Esophagus muscularis mucosa (tissue), 4 donors: ENCODE measurements around the gene CEBPE.

Experiments
- EP300 ChIP-seq: sonication (generic); formaldehyde crosslinking; IDR thresholded peaks from one replicate; pipeline ENCODE4 v1.6.1; 2017; ENCODE audit warnings: antibody characterized with exemption
- POLR2A ChIP-seq: fragments of 450-650 bp; IDR thresholded peaks from one replicate; pipeline ENCODE4 v1.6.1; 2017; ENCODE audit warnings: antibody characterized with exemption, moderate library complexity, mild to moderate bottlenecking, low read depth
- POLR2AphosphoS5 ChIP-seq, 2 donors: sonication (generic); formaldehyde crosslinking; IDR thresholded peaks; one replicate each; pipeline ENCODE4 v1.6.1; 2017; ENCODE audit warnings: antibody characterized with exemption in 2 of 2
- TF ChIP-seq, protein P1 (sequence below), 3 experiments: fragments of 200-600 bp in 2 of 3; fragments of 450-650 bp in 1 of 3; sonication (generic) in 2 of 3; IDR thresholded peaks; one replicate each; pipeline ENCODE4 v1.5.1; 2017 to 2019; ENCODE audit warnings: antibody characterized with exemption in 3 of 3, mild to moderate bottlenecking in 2 of 3, moderate library complexity in 1 of 3

DNA sequence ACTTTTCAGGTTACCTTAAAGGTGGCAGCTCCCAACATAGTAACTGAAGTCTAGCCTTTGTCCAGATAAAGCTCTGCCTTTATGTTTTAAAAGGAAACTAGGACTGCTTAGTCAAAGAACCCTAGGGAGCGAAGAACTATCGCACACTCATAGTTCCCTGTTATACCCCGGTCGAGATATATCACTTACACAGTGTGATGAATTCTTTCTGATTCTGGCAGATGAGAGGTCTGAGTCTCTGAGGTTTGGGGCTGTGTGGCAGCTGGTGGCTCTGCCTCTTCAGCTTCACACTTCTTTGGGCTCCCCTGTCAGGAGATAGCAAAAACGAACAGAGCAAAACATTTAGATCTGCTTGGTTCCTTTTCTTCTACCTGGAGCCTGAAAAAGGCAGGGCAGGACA, 41.1 kb downstream of the CEBPE start:
- TF ChIP-seq POLR2AphosphoS5 (IDR thresholded peaks at IDR 0.05) (no peak), EP300 (no peak), POLR2A (no peak)
- TF ChIP-seq, protein P1, sequence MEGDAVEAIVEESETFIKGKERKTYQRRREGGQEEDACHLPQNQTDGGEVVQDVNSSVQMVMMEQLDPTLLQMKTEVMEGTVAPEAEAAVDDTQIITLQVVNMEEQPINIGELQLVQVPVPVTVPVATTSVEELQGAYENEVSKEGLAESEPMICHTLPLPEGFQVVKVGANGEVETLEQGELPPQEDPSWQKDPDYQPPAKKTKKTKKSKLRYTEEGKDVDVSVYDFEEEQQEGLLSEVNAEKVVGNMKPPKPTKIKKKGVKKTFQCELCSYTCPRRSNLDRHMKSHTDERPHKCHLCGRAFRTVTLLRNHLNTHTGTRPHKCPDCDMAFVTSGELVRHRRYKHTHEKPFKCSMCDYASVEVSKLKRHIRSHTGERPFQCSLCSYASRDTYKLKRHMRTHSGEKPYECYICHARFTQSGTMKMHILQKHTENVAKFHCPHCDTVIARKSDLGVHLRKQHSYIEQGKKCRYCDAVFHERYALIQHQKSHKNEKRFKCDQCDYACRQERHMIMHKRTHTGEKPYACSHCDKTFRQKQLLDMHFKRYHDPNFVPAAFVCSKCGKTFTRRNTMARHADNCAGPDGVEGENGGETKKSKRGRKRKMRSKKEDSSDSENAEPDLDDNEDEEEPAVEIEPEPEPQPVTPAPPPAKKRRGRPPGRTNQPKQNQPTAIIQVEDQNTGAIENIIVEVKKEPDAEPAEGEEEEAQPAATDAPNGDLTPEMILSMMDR (IDR thresholded peaks at IDR 0.05), result no peak
